Natural killer cell (primary cell): ENCODE results near the gene NPPB. TPM values are rescaled to one million over a fixed set of nuclear protein-coding genes. Genes with fewer than 3 reads are reported as not detected.

Source experiments
- ATAC-seq, 3 donors: fragments of 150-1000 bp in 2 of 3; fragments of 200-7000 bp in 1 of 3; cut with Tn5 transposase; 1 replicate in 1 of 3; 2 replicates in 2 of 3; pipeline ENCODE4 v1.10.0; 2021; ENCODE audit warnings: mild to moderate bottlenecking in 2 of 3, moderate library complexity in 2 of 3
- DNase-seq, 2 donors: peaks; one replicate each; pipeline versions ENCODE4 v3.0.0 to v3.0.0-alpha.2; 2013 to 2021; ENCODE audit warnings: mixed read lengths in 1 of 2
- H3K27ac ChIP-seq: one replicate; pipeline ENCODE4 v1.5.1; 2013; ENCODE audit warnings: mild to moderate bottlenecking, low read length
- H3K27me3 ChIP-seq: one replicate; pipeline ENCODE4 v1.6.1; 2013; ENCODE audit warnings: low read length; ENCODE audit not compliant: control insufficient read depth, insufficient read depth
- H3K36me3 ChIP-seq: one replicate; pipeline ENCODE4 v1.6.1; 2013; ENCODE audit warnings: low read length; ENCODE audit not compliant: control insufficient read depth, insufficient read depth
- H3K4me1 ChIP-seq: one replicate; pipeline ENCODE4 v1.6.1; 2013; ENCODE audit warnings: low read length; ENCODE audit not compliant: control insufficient read depth, insufficient read depth
- H3K4me3 ChIP-seq: one replicate; pipeline ENCODE4 v1.5.1; 2013; ENCODE audit warnings: low read length
- H3K9me3 ChIP-seq: one replicate; pipeline ENCODE4 v1.6.1; 2013; ENCODE audit warnings: low read length; ENCODE audit not compliant: control insufficient read depth, insufficient read depth
- H3K27ac Mint-ChIP-seq, 2 donors: one replicate each; pipeline ENCODE4 v1.8.0; 2022; ENCODE audit warnings: mild to moderate bottlenecking in 2 of 2, mixed read lengths in 2 of 2, moderate library complexity in 1 of 2
- H3K27me3 Mint-ChIP-seq, 2 donors: one replicate each; pipeline ENCODE4 v1.8.0; 2022; ENCODE audit warnings: low read depth in 2 of 2, mixed read lengths in 2 of 2
- H3K36me3 Mint-ChIP-seq: one replicate; pipeline ENCODE4 v1.8.0; 2022; ENCODE audit warnings: mixed read lengths
- H3K4me1 Mint-ChIP-seq, 2 donors: one replicate each; pipeline ENCODE4 v1.8.0; 2022; ENCODE audit warnings: mixed read lengths in 2 of 2
- H3K4me3 Mint-ChIP-seq: one replicate; pipeline ENCODE4 v1.8.0; 2022; ENCODE audit warnings: mild to moderate bottlenecking, moderate library complexity, mixed read lengths
- H3K9me3 Mint-ChIP-seq, 2 donors: one replicate each; pipeline ENCODE4 v1.8.0; 2022; ENCODE audit warnings: mixed read lengths in 2 of 2
- CTCF ChIP-seq: fragments of 200-600 bp; IDR thresholded peaks from one replicate; pipeline ENCODE4 v1.8.0; 2022; ENCODE audit warnings: antibody characterized with exemption
- WGBS: methylation state at CpG from one replicate; pipeline ENCODE4 v1.1.7; 2013; ENCODE audit warnings: missing lambda C conversion rate; ENCODE audit not compliant: insufficient coverage; 5-methylcytosine and 5-hydroxymethylcytosine counted together
- intact Hi-C: fragments of 100-400 bp; cut with micrococcal nuclease; formaldehyde crosslinking; loops from one replicate; pipeline ENCODE4 v1.14.2; 2022
- total RNA-seq, 4 donors: library from RNA; stranded (reverse); fragments of 120-200 nt in 1 of 4; gene quantifications; one replicate each; pipeline versions ENCODE4 v1.2.3 to v1.2.4, GENCODE V29; 2013 to 2022

NPPB gene
- total RNA-seq, 3 donors from 2014 or later (not counting 1 experiment from before 2014, with no cell fraction given): not detected

GRCh38 chr1:11886986-11887665, 28.4 kb upstream of the NPPB start:
- no peak overlapping the region for H3K27ac Mint-ChIP-seq
- Histone ChIP-seq H3K4me3 (no peak overlapping the region), H3K9me3 (no peaks in the 10 kb centered on the region), H3K27me3 (no peaks in the 10 kb centered on the region), H3K27ac (no peak overlapping the region), H3K36me3 (no peaks in the 10 kb centered on the region), H3K4me1 (no peaks in the 10 kb centered on the region)
- no peak for TF ChIP-seq CTCF
- no peak overlapping the region for H3K4me3 Mint-ChIP-seq
- no peaks in the 10 kb centered on the region for H3K27me3 Mint-ChIP-seq
- no peaks in the 10 kb centered on the region for H3K36me3 Mint-ChIP-seq
- WGBS: 94% methylated on average over 18 of the region's 19 CpGs
- peaks cover 0 to 5% of the 10 kb centered on the region in 2 donors for H3K4me1 Mint-ChIP-seq
- no peak for DNase-seq
- no peaks in the 10 kb centered on the region for H3K9me3 Mint-ChIP-seq
- intact Hi-C loops: no loop called here
- ATAC-seq: no peak

GRCh38 chr1:11885916-11886315, 27.2 kb upstream of the NPPB start:
- no peaks in the 10 kb centered on the region for H3K36me3 Mint-ChIP-seq
- ATAC-seq (no peak), DNase-seq (no peak)
- H3K9me3 Mint-ChIP-seq: no peaks in the 10 kb centered on the region
- Histone ChIP-seq H3K9me3 (no peaks in the 10 kb centered on the region), H3K27ac (no peak overlapping the region), H3K4me1 (no peaks in the 10 kb centered on the region), H3K27me3 (no peaks in the 10 kb centered on the region), H3K36me3 (no peaks in the 10 kb centered on the region), H3K4me3 (no peak overlapping the region)
- H3K4me1 Mint-ChIP-seq: peaks cover 0 to 5% of the 10 kb centered on the region in 2 donors
- no peak for TF ChIP-seq CTCF
- WGBS: 82% methylated on average over 6 of the region's 6 CpGs
- intact Hi-C loops: no loop called here
- H3K27ac Mint-ChIP-seq: no peak overlapping the region
- H3K4me3 Mint-ChIP-seq: no peak overlapping the region
- no peaks in the 10 kb centered on the region for H3K27me3 Mint-ChIP-seq

- H3K27ac Mint-ChIP-seq: no peak overlapping the region
- Histone ChIP-seq H3K4me3 (no peak overlapping the region), H3K36me3 (no peaks in the 10 kb centered on the region), H3K9me3 (no peaks in the 10 kb centered on the region), H3K27me3 (no peaks in the 10 kb centered on the region), H3K27ac (no peak overlapping the region), H3K4me1 (no peaks in the 10 kb centered on the region)
- TF ChIP-seq CTCF: no peak
- H3K4me1 Mint-ChIP-seq: peaks cover 0 to 5% of the 10 kb centered on the region in 2 donors
- intact Hi-C loops: no loop called here
- H3K9me3 Mint-ChIP-seq: no peaks in the 10 kb centered on the region
- no peaks in the 10 kb centered on the region for H3K36me3 Mint-ChIP-seq
- 55% methylated on average over 13 of the region's 13 CpGs for WGBS
- ATAC-seq (peak in 1 of 3 donors; percentile 33), DNase-seq (no peak)
- no peak overlapping the region for H3K4me3 Mint-ChIP-seq
- no peaks in the 10 kb centered on the region for H3K27me3 Mint-ChIP-seq
Observed at GRCh38 chr1:11882814-11883538, 24.2 kb upstream of the NPPB start.
